GM21723 (cell line): ENCODE results near the gene PKN2.

Source experiments
- ATAC-seq: cut with Tn5 transposase; IDR thresholded peaks from one replicate; pipeline ENCODE4 v1.9.1; 2021; ENCODE audit warnings: mild to moderate bottlenecking, moderate library complexity; ENCODE audit not compliant: unreplicated experiment

PKN2 gene

DNA sequence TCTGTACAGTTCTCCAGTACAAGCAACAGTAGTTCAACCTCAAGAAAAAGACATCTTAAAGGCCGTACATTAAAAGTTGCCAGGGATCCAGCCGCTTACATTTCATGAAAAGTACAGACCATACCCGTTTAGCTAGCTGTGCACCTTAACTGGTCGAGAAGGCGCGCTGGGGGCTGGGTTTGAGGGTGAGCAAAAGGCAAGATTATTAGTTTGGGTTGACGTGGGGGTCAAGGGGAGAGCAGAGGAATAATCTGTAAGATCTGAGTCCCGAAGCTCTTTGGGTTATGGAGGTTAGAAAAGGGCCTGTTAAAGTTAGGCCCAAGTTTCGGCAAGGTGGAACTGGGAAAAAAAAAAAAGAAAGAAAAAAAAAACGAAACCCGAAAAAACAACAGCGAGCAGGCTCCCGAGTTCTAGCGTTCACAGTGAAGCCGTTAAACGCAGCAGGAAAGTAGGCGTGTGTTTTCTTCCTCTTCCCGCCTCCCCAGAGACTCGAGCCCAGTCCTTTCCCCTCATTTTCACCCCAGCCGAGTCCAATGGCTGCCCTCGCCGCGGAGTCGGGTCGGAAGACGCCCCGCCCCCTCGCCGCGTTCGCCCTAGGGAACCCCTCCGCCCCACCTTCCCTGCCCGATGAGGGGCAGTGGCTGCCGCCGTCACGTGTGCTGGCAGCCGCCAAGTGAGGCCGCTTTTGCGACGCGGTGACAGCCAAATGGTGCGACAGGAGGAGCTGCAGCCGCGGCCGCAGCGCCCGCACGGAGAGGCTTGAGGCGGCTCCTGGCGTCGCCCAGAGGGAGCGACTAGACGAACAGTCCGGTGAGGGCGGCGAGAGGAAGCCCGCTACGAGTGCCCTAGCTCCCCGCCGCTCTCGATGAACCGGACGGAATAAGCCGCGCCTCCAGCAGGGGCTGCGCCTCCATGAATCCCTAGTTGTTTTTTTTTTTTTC, at the start of gene PKN2:
PKN2 (plus strand) TSS at position 733 of the 941 bp plus-strand sequence. CDS start 308 bp downstream, outside the sequence.
- peak; percentile 86 for ATAC-seq

DNA sequence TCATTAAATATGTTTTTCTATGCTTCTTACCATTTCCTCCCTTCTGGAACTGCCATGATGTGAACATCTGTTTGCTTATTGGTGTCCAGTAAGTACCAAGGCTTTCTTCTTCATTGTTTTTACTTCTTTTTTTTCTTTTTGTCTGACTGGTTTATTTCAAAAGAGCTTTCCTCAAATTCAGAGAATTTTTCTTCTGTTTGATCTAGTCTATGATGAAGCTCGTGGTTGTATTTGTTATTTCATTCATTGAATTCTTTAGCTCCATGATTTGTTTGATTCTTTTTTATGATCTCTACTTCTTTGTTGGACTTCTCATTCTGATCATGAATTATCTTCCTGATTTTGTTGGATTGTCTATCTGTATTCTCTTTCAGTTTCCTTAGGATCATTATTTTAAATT, 49.5 kb upstream of the PKN2 start:
- no peak for ATAC-seq

DNA sequence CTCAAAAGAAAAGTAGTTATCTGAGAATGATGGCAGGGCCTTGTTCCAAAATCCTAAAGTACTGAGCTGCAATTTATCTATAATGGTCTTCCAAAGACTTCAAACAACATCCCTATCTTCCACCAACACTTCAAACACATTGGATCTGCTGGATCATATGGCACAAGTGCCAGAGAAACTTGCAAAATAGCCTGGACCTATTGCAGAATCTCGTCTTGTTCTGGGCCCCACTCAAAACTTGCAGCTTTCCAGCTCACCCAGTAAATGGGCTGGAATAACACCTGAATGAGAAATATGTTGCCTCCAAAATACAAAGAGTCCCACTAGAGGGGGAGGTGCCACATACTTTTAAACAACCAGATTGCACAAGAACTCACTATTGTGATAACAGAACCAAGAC, 44.0 kb upstream of the PKN2 start:
- no peak for ATAC-seq

DNA sequence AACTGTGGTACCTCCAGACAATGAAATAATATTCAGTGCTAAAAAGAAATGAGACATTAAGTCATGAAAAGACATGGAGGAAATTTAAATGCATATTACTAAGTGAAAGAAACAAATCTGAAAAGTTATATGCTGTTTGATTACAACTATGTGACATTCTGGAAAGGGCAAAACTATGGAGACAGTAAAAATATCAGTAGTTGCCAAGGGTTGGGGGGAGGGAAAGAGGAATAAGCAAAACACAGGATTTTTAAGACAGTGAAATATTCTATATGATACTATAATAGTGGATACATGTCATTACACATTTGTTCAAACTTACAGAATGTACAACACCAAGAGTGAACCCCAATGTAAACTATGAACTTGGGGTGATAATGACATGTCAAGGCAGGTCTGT, 38.2 kb upstream of the PKN2 start:
- ATAC-seq = no peak

DNA sequence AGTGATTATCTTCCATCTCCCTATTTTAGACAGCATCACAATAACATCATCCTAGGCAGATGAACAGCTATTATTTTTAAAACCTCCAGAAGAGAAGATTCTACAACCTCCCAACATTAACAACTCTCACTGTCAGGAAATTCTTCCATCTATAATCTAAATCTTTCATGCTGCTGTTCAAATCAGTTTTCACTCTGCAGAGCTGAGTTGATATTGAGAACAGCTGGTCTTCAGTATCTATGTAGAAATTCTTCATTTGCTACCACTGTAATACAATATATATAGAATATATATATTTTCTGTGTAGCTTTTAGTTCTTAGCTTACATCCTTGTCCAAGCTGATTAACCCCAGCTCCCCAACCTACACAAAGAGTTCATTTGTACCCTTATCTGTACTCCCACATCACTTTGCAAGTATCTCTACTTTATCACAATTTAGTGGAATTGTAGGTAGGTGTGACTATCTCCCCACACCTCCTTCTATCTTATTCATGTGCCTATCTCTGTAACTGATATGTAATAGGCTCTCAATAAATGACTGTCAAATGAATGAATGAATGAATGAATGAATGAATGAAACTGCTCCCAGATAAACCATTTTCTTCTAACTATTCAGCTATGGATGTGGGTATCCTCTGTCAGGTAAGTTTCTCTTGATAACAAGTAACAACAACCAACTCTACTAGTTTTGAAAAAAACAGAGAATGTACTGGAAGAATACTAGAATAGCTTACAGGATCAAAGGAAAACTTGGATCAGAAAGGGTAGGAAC, 37.4 kb upstream of the PKN2 start:
- no peak for ATAC-seq

DNA sequence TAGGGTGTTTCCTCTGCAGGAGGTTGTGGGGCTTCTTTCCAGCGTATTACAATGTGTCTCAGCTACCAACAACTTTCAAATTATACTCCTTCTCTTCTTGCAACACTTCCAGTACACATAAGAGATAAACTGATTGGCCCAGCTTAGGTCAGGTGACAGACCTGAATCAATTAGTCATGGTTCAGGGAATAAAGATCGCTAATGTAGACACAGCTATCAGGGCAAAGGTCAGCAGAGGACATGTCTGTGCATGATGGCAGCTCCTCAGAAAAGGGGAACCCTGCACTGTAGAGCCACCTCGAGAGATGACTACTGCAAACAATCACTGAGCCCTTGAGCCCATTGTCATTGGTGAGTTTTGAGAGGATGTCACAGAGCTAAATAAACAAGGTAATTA, 36.8 kb upstream of the PKN2 start:
- peak; percentile 80 for ATAC-seq

DNA sequence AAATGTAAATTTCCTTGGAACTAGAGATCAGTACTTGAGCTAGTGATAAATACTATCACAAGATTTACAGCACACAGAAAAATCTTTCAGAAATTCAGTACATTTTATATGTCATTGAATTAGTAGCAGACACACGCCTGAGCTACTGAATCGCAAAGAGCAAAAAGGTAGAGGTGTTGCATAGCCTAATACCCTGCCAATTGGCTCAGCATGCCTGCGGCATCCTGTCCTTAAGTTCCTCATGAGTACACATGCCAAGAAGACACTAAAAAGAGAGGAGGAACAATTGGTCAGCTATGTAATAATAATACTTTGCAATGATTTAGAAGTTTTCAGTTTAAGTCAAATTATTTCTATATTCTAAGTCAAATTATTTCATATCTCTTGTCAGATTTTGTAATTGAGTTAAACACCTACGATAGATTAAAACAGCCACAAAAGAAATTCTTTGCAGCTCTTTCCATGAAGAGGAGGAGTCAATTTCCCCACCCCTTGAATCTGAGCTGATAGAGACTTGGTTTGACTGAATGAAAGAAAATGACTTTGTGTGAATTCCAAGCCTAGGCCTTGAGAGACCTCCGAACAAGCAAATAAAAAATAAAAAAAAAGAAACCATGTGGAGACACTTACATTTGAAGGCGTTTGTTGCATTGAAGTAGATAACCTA, 36.2 kb upstream of the PKN2 start:
- ATAC-seq = no peak

DNA sequence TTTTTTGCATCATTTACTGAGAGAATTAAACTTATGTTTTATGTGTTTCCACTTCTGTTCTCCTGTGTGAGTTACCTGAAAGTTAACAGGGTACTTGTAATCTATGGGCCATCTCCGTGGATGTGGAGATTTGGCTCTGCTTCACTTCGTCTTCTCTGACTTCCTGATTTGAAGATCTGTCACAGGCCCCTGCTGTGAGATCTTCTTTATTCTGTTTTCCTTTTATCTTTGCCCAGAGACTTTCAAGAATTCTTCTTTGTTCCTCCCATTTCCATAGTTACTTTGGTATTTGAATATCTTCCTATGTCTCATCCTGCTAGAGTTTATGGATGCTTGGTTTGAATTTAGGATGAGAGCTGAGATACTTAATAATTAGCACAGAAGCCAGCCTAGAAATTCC, 35.4 kb upstream of the PKN2 start:
- no peak for ATAC-seq

DNA sequence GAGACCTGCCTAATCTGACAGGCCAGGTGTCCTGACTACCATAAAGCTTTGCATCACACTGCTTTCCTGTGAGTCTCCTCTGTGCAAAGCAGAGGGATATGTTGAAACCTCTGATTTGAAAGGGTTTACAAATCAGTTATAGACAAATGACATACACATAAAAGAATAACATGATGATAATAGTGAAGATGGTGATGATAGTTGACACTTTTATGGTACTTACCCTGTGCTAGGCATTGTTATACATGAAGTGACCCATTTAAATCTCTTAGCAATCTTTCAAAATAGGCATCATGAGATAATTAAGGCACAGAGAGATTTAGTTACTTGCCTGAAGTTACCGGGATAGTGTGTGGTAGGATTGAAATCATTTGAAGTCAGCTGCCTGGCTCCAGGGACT, 34.1 kb upstream of the PKN2 start:
- no peak for ATAC-seq

DNA sequence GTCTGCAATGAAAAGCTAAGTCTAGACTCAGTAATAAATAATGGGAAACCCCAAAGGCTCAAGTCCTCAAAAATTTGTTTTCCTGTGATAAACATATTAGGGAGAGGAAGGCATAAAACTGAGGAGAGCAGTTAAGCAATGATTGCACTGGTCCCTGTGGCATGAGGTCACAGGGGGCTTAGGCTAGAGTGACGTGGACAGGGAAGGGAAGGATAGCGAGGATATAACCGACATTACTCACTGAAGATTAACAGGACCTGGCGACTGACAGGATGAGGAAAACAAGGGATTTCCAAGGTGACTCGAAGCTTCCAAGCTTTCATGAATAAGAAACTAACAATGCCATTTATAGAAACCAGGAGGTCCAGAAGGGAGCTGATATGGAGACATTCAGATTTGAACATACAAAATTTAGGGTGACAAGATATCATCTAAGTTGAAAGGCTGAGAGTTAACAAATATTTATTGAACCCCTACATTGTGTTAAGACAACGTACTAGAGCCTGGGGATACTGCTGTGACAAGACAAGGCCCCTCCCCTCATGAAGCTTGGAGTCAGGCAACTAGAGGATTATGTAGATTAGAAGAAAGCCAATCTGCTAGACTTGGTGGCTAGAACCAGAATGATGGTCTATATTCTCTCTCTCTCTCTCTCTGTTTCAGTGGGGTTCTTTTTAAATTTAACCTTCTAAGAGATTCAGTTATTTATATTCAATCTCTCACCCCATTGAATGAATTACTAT, 33.2 kb upstream of the PKN2 start:
- no peak for ATAC-seq

DNA sequence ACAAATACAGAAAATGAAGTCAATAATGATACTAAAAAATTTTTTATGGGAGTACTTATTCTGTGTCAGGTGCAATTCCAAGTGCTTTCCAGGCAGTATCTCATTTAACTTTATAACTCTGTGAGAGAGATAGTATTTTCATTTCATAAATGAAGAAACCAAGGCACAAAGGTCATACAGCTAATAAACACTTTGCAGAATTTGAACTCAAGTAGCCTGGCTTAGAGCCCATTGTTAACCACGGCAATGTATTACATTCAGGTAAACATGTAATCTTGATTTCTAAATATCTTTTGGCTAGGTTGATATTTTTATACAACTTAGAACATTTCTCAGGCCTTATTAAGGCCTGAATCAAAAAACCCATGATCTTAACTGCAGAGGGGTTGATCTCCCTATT, 28.9 kb upstream of the PKN2 start:
- no peak for ATAC-seq

DNA sequence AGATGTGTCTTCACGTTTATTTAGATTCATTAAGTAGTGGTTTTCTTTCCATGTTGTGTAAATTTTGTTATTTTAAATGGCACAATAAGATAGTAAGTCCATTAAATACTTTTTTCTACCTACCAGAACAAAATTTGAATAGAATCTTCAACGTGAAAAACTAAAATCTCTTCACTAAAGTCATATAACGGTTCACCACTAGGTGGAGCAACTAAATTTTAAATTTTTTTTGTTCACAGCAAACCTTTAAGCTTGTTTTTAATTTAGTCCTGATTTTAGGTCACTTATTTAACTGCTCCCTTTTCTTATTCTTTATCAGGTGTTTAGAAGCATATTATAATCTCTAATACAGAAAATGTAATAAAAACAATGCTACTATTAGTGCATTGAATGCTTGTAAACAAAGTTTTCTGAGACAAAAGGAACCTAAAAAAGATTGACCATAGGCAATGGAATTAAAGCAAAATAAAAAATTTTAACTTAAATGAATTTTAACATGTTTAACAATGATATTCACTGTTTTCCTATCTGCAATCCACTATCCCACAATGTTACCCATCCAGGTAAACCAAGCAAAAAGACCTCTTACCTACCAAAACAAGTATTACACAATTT, 28.3 kb upstream of the PKN2 start:
- ATAC-seq = no peak

DNA sequence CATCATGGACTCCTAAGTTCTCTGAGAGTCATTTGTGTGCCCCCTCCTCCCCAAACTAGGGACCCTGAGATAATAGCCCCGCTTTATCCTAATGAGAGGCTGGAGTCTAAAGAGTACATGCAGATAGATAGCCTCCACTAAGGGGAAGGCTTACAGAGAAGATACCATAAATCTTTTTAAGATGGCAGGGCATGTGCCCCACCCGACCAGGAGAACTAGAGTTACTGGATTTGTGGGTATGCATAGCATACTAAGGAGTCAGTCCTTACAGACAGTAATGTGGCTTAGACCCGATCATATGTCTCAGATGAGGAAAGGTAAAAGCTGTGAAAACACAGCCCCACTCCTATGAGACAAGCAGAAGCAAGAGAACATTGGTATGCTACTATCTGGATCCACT, 25.7 kb upstream of the PKN2 start:
- no peak for ATAC-seq

DNA sequence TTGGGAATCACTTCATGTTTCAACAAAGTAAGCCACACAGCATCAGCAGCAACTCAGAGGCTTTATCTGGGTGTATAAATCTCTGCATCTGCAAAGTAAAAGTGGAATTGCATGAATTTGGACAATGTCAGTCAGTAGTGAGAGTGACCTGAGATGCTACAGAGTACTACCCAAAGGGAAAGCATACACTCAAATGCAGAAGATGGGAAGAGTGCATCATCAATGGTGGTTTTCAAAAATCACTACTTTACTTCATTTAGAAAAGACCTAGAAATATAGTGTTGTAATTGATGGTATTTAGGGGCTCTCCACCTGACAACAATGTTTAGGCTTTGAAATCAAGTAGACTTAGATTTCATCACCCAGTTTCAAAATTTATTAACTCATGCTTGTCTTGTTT, 24.5 kb upstream of the PKN2 start:
- no peak for ATAC-seq

DNA sequence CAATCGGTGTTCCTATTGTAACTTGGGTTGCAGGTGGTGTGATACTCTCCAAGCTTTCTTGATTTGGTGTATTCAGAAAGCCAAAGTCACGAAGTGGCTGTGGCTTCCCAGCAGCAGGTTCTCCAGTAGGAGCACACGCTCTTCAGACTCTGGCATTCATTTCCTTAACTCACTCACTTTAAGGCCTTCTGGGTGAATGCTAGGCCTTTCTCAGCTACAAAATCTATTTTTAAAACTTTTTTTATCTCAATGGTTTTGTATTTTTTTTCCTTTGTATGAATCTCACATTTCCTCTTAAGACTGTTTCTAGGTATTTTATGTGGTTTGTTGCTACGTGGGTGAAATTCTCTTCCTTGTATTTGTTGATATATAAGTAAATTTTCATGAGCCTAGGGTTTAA, 22.9 kb upstream of the PKN2 start:
- ATAC-seq = no peak

DNA sequence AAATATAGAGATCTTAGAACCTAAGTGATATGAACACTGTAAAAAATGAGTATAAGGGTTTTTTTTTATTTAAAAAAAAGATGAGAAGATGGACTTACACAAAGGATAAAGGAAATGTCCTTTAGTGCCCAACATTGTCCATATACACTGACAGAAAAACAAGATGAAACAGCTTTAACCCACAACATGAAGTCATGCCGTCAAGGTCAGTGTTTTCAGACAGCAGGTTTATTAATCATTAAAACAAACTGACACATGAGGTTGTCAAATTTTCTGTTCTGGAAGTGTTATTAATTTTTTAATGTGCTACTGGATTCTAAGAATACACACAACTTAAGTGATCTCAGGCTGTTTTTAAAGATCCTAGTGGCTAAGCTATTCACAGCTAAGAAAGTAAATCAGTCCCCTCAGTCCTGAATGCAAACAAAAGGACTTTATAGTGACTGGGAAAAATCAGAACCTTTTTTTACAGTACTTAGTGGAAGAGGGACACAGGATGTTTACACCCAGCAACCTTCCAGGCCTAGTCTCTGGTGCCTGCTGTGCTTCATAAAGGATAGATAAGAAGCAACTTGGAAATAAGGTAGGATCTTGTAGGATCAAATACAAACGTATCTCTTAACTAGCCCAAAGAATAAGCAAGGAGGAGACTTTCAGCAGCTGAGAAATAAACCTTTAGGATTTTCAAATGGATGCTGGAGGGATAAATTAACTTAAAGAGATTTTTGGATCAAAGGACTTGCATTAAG, 21.9 kb upstream of the PKN2 start:
- ATAC-seq = no peak

DNA sequence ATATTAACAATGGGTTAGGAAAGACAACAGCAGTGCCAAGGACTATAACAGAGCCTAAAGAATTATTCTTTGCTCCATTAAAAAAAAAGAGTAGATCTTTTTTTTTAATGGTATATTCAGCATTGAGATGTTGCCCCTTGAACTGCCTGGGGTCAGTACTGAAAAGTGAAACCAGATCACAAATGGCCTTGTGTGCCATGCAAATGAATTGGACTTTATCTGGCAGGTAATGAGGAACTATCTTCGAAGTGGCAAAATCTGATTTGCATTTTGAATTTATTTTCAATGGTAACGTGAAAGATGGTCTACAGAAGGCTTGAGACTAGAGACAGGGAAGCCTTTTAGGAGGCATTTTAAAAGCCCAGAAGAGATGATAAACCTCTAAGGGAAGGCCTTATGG, 21.4 kb upstream of the PKN2 start:
- no peak for ATAC-seq

DNA sequence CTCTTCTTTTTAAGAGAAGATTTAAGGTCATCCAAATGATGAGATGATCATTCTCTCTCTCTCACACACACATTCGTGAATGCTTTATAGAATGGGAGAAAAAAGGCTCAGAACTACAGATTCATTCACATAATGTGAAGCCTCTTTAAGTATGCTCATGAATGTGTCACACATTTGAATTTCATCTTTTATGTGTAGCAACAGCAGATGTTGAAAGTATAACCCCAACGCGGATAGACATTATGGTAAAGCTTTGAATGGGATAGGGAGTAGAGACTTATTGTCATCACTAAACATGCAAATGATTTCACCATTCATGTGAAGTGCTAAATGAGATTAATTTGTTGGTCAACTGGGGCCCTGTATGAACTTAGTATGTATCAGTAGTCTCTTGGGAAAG, 15.7 kb upstream of the PKN2 start:
- no peak for ATAC-seq

DNA sequence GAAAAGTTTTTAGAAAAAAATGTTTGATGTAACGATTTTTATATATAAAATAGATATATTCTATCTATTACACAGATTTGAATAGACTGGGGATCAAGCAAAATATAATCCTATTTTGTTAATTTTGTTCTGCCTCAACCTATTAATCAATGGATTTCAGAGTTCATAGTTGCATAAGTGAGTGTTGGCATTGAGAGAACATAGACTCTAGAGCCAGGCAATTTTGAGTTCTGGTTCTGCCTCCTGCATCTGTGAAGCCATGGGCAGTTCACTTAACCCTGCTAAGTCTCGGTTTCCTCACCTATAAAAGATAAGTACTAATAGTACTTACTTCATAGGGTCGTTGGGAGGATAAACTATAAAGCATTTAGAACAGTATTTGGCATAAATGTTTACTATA, 13.6 kb upstream of the PKN2 start:
- ATAC-seq = no peak

DNA sequence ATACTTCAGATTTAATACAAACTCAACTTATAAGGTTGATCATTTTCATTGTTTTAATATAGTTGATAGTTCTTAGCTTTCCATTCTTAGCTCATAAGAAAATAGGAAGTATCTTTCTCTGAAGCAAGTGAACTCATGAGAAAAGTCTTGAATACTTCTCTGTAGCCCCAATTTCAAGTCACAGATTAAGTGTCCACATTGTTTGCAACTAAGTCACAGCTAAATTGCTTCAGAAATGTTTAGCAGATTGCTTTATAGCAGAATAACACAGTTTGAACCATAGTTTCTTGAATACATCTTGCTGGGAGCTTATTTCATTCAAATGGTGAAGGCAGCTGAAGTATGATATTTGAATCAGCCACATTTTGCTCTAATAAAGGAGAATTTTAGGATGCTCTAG, 10.6 kb upstream of the PKN2 start:
- ATAC-seq = no peak
